HG03442 (cell line): ENCODE results near the gene LINC00237.

Experiments
- ATAC-seq: cut with Tn5 transposase; IDR thresholded peaks from one replicate; pipeline ENCODE4 v1.9.1; 2021; ENCODE audit warnings: mild to moderate bottlenecking, moderate library complexity; ENCODE audit not compliant: unreplicated experiment

The LINC00237 gene

DNA sequence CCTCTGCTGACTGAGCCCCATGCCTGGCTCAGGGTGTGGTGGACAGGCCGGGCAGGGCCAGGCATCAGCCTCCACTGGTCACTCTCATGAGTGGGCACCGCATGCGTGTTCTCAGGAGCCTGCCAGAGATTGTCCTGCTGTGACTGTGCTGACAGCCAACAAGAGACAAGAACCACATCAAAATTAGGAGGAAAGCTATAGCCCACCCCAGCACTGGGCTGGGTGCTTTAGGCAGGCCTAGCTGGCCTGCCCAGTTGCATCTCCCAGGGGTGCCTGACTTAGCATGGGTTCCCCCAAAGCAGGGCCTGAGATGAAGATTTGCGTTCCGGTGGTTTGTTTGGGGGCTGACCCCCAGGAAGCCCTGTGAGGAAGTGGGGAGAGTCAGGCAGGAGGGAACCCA, 53.9 kb downstream of the LINC00237 start:
- no peak for ATAC-seq

DNA sequence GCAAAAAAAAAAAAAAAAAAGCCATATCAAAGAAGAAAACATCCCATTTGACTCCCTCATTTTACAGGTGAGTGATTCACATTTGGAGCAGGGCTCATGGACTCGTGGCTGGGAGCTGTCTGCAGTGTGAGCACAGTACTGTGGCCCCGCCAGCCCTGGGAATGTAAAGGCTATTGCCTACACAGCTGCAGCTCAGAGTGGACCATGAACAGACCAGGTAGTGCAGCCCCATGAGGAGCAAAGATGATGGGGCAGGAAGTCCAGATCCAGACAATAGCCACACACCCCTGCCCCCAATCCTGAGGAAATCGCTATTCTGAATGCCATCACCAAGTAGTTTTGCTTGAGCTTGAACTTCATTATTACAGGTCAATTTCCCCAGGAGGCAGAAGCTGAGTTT, 55.4 kb downstream of the LINC00237 start:
- no peak for ATAC-seq

DNA sequence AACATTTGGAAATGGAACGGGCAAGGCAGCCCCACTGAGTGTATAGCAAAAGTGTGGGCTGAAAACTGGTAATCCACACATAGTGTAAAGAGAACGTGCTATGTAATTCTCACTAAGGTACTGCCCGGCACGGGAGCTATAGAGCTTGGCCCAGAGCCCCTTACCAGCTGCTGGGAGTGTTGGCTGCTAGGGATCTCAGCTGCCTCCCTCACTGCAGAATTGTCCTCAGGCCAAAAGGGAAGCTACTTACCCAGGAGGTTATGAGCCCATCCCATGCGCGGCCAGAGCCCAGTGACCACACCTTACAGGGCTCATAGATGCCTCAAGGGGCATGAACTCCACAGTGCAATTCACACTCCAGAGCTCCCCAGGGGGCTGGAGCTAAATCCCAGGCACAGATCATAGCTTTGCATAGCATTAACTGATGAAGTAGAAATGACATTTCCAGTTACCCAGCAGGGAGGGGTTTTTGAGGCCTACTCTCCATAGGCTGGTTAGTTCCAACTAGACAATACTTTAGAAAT, 56.8 kb downstream of the LINC00237 start:
- no peak for ATAC-seq

DNA sequence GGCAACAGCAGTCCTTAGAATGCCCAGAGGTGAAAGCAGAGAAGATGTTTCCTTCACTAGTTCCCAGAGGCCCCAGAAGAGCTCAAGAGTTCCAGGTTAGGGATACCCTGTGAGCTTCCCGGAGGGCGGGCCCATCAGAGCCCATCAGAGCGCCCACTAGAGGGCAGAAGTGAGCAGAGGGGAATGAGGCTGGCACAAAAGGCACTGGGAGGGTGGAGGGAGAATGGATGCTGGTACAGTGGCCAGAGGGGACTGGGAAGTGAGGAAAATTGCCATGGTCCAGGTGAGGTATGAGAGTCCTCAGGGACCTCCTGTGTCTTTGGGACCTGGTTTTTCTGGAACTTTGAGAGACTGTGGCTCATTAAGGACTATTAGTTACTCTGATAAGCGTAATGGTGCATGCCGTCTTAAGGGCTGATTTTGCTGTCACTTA, 57.3 kb downstream of the LINC00237 start:
- ATAC-seq, result no peak

DNA sequence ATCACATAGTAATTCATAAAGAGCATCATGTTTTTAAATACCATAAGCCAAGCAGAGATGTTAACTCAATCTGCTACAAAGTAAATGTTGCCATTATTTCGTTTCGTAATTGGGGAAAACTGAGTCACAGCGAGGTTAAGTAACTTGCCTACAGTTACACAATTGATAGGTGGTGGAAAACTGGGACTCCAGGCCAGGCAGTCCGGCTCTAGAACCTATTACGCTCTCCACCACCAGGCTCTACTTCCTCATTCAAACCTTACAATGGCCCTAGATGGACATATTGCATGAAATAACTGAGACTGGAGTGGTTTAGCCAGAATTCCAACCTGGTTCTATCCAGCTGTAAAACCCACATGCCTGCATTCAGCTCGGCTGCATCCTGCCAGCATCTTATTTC, 58.2 kb downstream of the LINC00237 start:
- no peak for ATAC-seq

DNA sequence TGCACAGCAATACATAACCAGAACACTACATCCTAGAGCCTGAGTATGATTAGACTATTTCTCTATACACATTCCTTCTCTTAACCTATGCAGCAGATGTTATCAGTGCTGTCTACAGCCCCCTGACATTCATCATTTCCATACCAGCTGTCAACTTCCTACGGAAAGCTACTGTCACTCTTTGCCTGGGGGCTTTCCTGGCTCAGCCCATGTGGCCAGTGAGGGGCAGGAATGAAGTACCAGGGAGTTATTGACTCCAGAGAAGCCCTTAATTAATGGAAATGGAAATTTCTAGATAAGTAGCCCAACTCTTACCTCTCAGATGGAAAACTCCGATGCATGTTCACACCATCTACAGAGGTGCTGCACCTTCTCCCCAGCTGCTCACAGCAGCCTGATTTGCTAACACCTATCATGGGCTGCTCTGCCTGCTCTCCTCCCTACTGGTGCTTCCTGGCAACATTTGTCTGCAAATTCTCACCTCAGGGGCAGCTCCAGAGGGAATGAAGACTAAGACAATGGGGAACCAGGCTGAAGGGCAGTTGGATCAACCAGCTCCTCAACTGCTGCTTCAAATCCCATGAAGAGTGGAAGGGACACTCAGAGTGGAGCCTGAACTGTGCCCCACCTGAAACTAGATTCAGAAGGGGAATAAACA, 59.6 kb downstream of the LINC00237 start:
- ATAC-seq, result no peak
